Activated naive CD8-positive, alpha-beta T cell treated with anti-CD3 and anti-CD28 coated beads, Interleukin-2, amount 50 U/mL, for 16 hours (primary cell): Measurements from ENCODE around the gene THPO.
A peak's percentile ranks its signal among the peaks of the same experiment; 100 is the strongest.

Experiments used
- DNase-seq: peaks from one replicate; pipeline ENCODE4 v3.0.0-alpha.2; 2020; ENCODE audit warnings: low read depth, low spot score

THPO gene

DNA sequence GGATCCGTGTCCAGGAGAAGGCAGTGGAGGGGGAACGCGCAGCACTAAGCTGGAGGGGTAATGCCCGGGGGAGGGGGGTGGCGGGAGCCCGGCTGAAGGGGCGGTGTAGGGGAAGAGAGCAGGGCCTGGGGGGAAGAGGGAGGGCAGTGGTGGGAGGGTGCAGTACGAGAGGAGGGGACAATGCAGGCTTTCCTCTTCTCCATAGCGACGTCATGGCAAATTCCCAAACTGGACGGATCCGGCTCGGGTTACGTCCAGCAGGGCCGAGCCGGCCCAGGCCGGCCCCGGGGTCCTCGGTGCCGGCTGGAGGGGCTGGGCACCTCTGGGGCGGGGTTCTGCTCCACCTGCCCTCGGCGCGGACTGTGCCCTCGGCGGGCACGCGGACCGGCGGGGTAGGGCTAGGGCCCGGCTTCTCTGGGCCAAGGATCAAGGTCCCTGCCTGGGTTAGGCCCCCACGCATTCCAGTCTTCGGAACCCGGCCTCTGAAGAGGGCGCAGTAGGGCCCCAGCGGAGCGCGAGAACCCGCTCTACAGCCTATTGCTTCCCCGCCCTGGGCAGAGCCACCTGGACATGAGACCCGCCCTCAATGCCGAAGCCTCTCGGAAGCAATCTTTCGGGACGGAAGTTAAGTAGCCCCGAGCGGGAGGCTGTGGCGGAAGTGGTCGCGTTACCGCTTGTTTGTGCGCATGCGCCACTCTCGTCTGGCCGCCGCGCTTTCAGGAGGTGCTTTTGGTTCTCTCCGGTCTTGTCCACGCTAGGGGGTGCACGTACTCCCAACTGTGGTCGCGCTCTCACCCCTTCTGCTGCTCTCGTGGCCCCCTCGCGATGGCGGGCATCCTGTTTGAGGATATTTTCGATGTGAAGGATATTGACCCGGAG is 15.1 kb downstream of the THPO start:
- peak; percentile 87 for DNase-seq

DNA sequence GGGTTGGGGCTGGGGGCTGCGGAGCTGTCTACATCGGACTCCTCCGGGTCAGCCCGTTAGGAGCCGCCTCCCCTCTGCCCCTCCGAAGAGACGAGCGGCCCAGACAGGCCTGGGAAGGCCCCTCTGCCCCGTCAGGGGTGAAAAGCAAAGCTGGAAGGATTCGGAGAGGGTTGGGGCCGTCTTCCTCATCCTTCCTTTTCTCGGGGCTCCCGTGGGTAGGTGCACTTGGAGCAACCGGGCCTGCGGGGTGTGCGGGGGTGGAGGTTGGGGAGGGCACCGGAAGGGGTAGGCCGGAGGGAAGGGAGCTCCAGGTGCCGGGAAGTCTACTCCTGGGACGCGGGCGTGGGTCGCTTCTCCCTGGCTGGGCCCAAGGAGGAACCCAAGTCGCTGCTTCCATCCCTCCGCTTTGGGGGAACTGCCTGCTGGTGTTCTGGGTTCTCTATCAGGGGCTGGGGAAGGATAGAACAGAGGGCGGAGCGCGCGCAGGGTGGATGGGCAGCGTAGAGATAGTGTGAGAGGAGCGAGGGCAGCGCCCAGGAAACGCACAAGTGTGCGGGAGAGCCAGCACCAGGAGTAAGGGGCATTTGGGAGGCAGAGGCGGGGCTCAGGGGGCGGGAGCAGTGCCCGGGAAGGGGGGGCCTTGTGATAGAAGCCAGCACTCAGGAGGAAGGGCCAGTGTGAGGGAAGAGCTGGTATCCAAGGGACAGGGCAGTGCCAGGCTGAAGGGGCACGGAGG is 15.9 kb downstream of the THPO start:
- no peak for DNase-seq

- DNase-seq, result no peak
Measured at GRCh38 chr3:184361532-184361931, 16.5 kb downstream of the THPO start, which contains the start of the genes CLCN2 and POLR2H. Gene CLCN2, minus strand, starts transcription at chr3:184361605. Its CDS starts 126 bp downstream, at chr3:184361479. Gene POLR2H, plus strand, starts transcription at chr3:184361710. Its CDS starts 1,783 bp downstream, at chr3:184363493.

- no peak for DNase-seq
Measured at GRCh38 chr3:184360929-184361531, 17.0 kb downstream of the THPO start.

- DNase-seq, result no peak
Measured at GRCh38 chr3:184360070-184360928, 17.7 kb downstream of the THPO start.

- no peak for DNase-seq
Measured at GRCh38 chr3:184359610-184360009, 18.4 kb downstream of the THPO start.

GRCh38 chr3:184358921-184359350 is 19.1 kb downstream of the THPO start:
- no peak for DNase-seq

GRCh38 chr3:184358124-184358767 is 19.8 kb downstream of the THPO start:
- no peak for DNase-seq

GRCh38 chr3:184357248-184358123 is 20.5 kb downstream of the THPO start:
- DNase-seq, result no peak

- no peak for DNase-seq
Measured at GRCh38 chr3:184355261-184356040, 22.6 kb downstream of the THPO start.

DNA sequence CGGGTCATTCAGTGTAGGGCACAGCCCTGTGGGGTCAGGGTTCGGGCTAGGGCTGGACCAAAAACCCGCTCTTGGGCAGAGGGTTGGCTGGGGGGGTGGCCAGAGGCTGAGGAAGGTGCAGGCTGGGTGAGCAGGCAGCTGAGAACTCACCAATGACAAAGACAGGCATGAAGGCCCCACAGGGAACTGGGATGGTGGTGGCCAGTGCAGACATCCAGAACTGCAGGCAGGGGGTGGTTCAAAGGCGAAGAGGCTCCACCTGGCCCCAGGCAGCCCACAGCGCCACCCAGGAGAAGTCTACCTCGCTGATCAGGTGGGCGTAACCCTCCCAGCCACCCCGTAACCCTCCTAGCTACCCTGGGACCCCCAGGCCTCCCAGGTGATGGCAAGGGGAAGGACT is 23.3 kb downstream of the THPO start:
- DNase-seq, result no peak

DNA sequence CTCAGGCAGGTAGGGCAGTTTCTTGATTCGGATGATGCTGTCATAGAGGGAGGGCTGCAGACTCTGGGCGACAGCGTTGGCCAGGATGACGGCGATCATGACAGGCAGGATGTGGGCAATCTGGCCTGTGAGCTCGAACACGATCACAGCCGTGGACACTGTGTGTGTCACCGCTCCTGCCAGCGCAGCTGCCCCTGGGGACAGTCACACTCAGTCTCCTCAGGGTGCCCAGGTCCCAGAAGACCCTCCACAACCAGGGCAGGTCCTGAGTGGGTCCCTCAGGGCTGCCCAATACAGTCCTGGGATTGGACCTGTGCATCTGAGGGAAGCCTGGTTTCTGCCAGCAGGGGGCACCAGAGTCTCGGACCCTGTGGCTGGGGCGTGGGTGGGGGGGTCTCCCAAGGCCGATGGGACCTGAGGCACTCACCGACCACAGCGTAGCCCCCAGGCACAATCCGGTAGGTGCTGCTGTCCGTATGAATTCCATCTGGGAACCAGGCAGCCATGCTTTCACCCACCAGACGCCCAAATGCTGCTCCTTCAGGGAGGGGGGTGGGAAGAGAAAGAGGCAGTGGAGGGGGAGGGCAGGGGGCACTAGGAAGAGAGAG is 23.8 kb downstream of the THPO start:
- peak; percentile 32 for DNase-seq

- no peak for DNase-seq
Measured at GRCh38 chr3:184353546-184353941, 24.5 kb downstream of the THPO start.

DNA sequence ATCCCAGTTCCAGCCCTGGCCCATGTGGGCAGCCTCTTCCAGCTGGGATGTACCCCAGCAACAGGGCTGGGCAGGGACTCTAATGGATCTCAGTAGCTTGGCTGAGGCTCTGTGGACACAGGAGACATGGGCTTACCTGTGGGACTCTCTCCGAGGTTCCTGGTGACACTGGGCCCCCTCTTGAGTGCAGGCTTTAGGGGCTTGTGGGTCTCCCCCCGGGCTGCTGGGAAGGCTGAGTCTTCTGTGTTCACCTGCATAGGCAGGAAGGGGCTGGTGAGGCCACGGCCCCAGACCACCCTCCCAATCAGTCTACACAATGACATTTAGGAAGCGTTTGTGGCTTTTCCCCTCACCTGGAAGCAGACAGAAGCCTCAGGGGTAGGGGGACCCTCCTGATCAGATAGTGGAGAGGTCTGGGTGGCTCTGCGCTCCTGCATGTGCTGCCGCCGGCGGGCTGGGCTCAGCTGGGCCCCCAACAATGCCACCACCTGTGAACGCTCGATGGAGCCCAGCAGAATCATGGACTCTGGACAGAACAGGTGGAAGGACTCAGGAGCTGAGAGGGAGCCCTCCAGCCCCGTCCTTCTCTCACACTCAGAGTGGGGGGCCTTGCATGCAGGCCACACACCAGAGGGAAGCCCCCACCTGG is 25.0 kb downstream of the THPO start:
- DNase-seq, result no peak

DNA sequence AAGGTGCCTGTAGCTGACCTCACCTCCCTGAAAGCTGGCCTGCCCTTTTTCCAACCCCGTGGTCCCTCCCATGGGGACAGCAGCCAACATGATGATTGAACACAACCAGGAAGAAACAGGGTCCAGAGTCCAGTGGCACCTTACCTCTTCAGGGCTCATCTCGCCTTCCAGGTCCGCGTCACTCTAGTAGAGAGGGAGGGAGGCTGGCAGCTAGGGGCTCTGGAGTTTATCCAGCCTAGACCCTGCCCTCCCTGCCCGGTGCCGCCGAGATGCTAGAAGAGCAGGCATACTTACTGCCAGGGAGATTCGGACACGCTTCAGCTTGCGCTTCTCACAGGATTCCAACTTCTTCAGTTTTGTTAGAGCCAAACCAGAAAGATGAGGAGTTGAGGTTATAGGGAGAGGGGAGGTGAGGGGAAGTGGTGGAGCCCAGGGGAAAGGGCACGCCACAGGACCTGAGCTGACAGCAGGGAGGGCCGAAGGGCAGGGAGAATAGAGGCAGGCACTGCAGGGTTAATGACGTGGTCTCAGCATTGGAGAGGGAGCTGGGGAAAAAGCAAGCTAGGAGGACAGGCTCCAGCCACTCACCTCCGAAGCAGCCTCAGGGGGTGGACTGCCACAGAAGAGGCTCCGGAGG is 25.7 kb downstream of the THPO start:
- DNase-seq, result no peak

- no peak for DNase-seq
Measured at GRCh38 chr3:184351511-184352148, 26.4 kb downstream of the THPO start.

DNA sequence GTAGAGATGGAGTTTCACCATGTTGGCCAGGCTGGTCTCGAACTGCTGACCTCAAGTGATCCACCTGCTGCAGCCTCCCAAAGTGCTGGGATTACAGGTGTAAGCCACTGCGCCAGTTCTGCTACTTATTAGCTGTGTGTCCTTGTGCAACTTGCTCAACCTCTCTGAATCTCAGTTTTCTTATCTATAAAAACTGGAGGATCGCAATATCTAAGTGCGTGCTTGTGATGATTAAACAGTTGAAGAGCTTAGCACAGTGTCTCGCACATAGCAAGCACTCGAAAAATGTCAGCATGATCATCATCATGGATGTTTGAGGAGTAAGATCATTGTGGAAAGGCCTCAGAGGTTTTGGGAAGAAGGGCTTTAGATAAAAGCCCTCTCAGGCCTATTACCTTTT is 27.4 kb downstream of the THPO start:
- no peak for DNase-seq
